DMS79 (cell line): ENCODE measurements around the gene TAPT1.

Experiments used
- DNase-seq: peaks from one replicate; lab custom pipeline; 2025; lab: John Stamatoyannopoulos, UW

The TAPT1 gene

DNA sequence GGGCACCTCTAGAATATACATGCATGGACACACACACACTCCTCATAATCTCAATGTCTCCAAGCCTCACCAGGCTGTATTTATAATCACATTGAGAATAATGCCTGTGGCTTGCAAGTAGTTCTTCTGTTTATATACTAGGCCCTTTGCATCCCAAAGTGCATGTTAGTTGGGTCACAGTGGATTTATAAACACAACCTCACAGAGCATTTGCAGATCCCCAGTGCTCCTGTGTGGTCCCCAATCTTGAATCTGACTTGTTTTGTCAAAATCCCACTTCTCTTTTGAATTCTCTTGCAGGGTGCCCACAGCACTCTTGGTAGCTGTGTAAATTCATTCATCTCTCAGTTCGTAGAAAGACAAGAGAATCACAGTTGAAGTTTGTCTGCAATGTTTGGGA lies 92.9 kb downstream of the TAPT1 start:
- DNase-seq, result no peak

DNA sequence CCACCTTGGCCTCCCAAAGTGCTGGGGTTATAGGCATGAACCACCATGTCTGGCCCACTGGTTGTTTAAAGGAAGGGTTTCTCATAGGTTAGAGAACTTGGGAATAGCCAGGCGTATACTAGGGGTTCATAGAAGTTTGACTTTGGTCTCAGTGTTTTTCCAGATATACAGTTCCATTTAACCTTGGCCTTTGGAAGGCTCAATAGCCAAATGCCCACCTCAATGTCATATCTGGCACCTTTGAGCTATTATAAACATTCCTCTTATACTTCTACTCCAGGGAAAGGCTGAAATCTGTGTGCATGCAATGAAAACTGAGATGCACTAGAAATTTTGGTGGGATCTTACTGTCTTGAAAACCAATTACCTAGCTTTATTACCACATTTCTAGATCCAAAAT lies 95.0 kb downstream of the TAPT1 start:
- no peak for DNase-seq

DNA sequence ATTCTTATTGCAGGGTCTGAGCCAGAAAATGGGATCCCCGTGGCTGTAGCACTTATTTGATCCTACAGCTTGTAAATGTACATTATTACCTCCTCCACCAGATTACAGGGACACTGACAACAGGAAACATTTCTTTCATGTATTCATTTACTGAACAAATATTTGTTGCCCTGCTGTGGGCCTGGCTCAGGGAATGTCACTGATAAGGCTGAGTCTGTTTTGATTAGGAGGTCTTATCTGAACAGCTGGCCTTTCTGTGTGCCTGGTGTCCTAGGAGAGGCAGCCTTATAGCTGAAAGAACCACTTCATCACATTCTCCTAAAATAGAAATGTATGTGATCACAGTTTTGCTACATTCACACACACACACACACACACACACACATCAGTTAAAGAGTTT lies 96.9 kb downstream of the TAPT1 start:
- DNase-seq, result no peak

DNA sequence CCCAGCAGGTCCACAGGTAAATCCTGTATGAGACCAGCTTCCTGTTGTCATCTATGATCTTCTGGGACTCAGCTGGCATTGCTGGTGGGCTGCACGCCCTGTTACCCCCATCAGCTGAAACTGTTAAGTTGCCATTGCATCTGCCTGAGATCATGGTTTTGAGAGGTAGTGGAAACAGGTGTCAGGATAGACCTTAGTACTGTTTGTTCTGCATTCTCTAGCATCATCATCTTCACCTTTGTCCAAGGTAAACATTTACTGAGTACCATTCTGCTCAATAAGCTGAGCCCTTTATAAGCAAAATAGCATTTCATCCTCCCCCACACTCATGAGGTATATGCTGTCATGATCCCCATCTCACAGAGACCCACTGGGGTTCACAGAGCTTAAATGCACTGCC lies 99.6 kb downstream of the TAPT1 start:
- DNase-seq, result no peak

DNA sequence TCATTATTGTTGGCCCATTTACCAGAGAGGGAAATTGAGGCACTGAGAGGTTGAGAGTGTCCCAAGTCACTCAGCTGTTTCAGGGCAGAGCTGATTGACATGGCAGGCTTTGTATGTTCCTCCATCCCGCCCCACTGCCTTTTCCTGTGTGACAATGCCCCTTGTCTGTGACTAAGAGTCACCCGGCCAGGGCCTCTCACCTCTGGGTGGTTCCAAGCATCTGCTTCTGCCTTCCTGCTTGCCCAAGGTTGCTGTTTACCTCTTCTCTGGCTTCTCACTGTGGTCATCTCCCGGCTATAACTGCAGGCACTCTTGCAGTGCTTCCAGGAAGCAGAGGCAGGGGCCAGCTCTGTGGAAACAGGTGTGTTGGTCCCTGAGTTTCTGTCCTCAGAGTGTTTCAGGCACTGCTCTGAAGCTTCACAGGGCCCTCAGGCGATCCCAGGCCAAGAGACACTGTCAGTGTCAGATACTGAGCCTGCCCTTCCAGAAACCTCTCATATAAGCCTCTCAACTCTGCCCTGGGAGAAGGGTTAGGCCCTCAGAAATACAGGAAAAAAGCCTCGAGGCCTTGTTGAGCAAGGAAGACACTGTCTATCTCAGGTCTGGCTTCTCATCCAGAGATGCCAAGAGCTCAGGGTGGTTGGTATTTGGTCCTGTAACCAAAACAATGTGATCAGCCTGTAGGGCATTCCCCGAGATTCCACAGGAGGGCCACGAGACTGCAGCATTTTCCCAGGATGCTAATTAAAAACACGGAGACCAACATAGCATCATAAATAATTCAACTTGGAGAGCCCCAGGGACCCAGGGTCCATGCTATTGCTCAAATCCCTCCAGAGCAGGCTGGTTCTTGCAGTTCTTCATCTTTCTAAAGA lies 100.5 kb downstream of the TAPT1 start:
- DNase-seq, result no peak

DNA sequence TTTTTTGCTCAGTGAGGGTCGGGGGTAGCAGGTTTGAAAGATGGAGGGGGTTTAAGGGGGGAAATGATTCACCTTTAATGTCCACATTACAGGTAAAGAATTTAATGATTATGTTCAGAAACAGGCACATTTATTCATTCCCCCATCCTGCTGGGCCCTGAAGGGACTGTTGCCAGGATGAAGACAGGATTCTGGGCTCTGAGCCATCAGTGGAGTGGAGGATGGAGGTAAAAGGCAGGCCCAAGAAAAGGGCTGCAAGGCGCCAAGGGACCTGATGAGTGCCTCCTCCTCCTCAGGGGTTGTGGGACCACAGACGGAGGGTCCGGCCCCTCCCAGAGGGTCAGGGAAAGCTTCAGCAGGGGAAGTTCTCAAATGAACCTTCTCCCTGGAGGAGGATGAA lies 102.0 kb downstream of the TAPT1 start:
- peak; percentile 39 for DNase-seq

DNA sequence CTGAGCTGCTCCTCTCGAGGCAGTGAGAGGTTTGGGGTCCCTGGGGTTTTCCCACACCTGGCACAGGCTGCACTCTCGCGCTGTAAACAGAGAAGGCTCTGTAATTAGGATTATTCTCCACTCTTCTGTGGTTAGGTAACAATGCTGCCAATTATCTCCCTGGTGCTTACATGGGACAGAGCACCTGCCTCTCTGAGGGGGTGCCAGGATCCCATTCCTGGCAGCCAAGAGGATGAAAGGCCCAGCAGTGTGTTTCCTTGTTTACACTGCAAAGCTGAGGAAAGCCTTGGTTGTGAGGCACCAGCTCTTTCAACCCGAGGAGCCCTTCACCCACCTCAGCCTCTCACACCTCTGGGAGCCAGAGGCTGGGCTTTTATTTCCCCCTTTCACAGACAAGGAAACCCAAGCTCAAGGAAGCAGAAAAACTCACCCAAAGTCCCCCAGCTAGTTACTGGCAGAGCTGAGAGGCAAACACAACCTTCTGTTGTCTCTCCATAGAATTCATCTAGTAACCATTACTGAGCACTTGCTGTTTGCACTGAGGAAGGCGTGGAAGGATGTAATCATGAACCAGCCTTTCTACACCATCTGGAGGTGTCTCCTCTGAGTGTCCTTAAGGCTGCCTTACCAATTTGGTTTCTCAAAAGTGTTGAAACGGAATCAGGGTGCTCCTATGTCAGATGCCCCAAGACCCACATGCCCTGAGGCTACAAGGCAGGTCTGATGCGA lies 102.8 kb downstream of the TAPT1 start:
- DNase-seq, result peak; percentile 75

DNA sequence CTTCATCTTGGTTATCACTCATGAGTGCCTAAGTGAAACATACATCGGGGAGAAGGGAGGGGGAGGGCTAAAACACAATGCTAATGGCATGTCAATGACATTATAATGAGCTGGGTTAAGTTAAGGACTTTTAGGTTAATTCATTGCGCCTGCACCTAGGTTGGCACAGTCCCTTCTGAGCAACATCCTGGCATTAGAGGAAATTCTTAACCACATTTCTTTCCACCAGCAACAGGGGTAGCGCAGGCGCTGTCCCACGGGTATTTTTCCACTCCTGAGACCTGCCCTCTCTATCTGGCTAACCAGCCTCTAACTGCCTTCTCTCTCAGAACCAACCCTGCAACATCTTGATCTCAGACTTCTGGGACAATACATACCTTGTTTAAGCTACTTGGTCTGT lies 103.5 kb downstream of the TAPT1 start:
- DNase-seq, result no peak

DNA sequence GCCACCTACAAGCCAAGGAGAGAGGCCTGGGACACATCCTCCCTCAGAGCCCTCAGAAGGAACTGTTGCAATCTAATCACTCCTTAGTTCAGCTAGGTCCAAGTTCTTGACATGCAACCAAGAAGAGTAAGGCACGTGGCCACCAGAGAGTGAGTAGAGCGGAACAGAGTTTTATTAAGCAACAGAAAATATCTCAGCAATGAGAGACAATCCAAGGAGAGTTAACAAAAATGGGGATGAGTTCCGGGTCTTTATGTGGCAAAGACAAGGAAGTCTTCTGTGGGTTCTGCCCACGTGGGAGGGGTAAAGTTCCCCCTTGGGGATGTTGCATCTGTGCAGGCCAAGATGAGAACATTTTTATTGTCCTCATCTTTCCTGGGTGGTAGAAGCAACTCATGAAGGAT lies 104.0 kb downstream of the TAPT1 start:
- no peak for DNase-seq

DNA sequence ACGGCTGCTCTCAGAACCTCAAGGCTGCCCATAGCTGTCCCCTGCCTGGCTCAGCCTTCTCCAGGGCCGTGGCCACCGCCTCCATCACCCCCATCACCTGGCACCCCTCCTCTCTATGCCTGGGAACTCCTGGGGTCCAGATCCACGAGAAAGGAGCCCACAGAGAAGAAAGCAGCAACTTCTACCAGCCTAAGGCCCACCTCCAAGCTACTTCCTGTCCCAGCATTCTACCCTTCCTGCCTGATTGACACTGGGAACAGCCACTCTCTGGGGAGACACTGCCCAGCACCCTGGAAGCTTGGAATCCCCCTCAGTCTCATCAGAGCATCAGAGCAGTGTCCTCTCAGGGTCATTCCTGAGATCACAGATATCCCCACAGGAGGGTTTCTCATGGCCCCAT lies 105.6 kb downstream of the TAPT1 start:
- DNase-seq, result no peak

DNA sequence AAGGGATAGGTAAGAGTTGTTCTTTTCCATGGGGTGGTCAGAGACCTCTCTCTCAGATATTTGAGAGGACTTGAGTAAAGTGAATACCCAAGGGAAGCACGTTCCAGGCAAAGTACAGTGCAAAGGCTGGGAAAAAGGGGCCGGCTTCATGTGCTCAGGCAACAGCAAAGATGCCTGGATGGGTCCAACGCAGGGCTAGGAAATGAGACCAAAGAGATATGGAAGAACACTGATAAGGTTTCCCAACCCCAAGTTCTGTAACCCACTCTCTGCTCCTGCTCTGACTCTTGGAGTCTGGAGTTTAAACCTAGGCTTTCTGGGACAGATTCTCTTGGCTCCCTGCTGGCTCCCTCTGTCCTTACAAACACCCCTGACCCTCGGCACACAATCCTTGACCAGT lies 106.3 kb downstream of the TAPT1 start:
- DNase-seq, result no peak

DNA sequence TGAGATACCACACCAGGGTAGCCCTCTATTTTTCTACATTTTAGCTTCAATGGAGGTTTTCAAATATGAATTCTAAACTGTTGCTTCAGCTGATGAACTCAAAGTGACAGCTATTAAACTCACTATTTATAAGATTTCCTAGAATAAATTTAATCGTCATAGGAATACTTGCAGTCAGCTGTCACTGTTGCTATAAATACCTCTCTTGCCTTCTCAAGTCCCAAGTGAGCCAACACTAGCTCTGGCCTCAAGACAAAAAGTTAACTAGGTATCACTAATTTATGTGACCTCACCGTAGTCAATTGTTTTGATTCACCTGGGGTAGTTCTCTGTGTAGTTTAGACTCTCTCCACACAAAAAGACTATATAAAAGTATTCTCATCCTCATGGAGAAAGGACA lies 108.2 kb downstream of the TAPT1 start:
- DNase-seq, result no peak

DNA sequence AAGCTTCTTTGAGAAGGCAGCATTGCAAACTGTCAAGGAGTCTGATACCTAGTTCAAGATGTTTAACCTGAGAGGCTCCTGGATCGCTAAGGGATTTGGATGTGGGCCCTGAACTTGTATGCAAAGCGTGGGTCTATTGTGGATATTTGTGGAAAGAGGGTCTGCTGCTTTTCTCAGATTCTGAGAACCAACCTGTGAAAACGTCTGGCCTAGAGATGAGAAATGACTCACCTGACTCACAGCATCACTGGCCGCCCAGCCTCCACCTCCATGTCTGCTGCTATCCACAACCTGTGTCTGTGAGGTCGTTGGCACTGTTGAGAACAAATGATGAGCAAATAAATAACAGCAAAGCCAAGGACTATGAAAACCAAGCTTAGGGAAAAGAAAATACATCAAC lies 109.1 kb downstream of the TAPT1 start:
- DNase-seq, result no peak

DNA sequence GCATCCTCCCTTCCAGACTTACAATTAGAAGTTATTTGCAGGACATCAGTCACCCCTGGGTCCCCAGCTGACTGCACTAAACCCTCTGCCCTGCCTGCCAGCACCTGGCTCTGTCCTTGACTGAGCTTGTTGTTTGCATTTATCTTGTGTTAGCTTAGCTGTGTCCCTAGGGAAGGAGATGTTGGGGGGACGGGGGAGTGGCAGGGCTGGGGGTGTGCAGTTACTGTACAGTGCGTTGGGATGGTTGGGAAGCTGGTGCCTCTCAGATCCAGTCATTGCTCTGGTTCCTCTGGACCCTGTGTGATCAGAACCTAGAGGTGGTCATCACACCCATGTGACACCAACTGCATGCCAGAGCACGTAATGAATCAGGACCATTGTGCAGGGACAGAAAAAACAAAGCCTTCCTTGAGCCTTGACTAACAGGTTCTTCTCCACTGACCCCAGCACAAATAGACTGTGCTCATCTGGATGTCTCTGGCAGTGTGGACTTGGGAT lies 109.7 kb downstream of the TAPT1 start:
- no peak for DNase-seq

DNA sequence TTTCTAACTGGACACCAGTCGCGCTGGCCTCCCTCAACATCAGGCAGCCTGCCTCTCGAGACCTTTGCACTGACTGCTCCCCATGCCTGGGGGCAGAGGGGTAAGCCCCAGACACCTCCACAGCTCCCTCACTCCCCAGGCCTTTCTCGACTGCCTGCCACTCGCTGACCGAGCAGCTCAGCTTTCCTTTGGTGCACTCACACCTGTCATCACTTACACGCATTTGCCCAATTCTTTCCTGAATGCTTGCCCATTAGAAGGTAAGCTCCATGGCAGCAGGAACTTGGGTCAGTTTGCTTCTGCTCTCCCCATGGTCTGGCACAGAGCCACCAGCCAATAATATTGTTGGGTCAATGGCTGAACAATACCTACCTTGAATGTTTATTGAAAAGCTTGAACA lies 110.3 kb downstream of the TAPT1 start:
- DNase-seq, result no peak

DNA sequence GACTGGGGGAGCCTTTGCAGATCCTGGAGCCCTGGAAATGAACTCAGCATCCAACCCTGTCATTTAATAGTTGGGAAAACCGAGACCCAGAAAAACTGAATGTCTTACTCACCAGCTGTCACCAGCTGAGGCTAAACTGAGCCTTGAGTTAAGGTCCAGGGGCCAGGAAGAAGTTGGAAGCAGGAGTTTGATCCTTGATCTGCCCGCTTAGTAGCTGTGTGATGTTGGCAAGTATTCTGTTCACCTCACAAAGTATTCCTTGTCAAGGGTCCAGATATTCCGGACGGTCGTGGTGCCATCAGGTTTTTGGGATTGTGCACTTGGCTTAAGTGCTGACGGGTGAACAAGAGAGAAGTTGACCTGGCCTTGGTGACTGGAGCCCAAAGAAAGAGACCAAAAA lies 111.7 kb downstream of the TAPT1 start:
- DNase-seq, result no peak

DNA sequence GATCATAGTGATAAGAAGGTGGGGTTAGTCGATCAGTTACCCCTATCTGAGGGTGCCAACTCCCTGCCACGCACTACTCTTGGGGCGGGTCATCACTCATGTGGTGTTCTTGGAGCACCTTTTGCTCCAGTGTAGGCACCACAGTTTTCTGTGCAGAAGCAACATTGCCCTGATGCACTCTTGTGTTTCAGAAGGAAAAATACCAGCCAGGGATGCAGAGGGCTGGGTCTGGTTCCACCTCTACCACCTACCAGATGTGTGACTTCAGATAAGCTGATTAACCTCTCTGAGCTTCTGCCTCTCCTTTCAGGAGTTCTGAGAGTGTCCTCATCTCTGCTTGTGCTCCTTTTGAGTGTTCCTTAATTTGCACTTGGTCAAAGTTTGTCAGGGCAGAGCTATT lies 112.5 kb downstream of the TAPT1 start:
- no peak for DNase-seq

DNA sequence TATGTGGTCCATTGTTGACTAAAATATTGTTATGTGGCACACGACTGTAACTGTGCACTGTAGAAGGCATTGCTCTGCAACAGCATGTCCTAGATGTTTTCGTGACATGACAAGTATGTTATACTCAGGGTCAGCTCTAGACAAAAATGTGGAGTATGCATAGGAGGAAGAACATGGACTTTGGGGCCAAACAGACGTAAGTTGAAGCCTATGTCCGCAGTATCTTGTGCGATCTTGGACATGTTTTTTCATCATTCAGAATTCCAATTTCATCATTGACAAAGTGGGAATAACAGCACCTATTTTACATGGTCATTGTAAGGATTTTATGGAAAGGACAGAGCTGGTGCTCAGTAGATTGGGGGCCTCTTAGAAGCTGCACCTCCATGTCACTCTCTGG lies 114.7 kb downstream of the TAPT1 start:
- no peak for DNase-seq

DNA sequence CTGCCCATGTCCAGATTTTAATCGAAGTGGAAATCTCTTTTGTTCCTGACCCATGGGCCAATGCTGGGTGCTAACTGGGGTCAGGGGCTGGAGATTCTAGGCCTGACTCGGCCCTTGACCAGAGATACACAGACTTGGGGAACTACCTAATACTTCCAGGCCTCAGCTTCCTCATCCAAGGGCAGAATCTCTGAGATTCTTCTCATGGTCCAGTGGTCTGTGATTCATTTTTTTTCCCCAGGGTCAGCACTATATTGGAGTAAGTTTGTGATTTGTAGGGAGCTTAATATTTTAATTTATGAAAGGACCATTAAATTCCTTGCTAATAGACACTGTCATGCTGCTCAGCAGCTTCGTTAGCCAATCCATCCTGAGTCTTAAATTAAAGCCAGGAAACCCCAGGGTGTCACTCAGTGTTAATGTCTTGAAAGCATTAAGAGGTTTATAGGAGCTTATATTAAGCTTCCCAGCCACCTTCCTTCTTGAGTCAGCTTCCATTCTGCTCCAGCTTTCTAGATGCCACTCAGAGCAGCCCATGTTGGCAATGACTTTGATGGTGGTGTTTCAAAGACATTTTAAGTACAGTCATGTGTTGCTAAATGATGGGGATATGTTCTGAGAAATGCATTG lies 115.5 kb downstream of the TAPT1 start:
- DNase-seq, result no peak
